ENCODE results near the gene PUM2.

- TF ChIP-seq CTCF (IDR thresholded peaks at IDR 0.05 in 2 of 3, conservative IDR thresholded peaks at IDR 0.05 in 1 of 3; ENCODE audit: borderline replicate concordance in 1 of 3, insufficient read depth in 1 of 3, low read depth in 2 of 3, low read length in 2 of 3), result no peak
- no peak for TF ChIP-seq EZH2 (IDR thresholded peaks at IDR 0.05)
- TF ChIP-seq ZNF274 (IDR thresholded peaks at IDR 0.05; ENCODE audit: low read depth, low read length), result no peak
- TF ChIP-seq, protein P1, sequence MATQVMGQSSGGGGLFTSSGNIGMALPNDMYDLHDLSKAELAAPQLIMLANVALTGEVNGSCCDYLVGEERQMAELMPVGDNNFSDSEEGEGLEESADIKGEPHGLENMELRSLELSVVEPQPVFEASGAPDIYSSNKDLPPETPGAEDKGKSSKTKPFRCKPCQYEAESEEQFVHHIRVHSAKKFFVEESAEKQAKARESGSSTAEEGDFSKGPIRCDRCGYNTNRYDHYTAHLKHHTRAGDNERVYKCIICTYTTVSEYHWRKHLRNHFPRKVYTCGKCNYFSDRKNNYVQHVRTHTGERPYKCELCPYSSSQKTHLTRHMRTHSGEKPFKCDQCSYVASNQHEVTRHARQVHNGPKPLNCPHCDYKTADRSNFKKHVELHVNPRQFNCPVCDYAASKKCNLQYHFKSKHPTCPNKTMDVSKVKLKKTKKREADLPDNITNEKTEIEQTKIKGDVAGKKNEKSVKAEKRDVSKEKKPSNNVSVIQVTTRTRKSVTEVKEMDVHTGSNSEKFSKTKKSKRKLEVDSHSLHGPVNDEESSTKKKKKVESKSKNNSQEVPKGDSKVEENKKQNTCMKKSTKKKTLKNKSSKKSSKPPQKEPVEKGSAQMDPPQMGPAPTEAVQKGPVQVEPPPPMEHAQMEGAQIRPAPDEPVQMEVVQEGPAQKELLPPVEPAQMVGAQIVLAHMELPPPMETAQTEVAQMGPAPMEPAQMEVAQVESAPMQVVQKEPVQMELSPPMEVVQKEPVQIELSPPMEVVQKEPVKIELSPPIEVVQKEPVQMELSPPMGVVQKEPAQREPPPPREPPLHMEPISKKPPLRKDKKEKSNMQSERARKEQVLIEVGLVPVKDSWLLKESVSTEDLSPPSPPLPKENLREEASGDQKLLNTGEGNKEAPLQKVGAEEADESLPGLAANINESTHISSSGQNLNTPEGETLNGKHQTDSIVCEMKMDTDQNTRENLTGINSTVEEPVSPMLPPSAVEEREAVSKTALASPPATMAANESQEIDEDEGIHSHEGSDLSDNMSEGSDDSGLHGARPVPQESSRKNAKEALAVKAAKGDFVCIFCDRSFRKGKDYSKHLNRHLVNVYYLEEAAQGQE (IDR thresholded peaks at IDR 0.05; ENCODE audit: low read depth), result no peak
- TF ChIP-seq YY1 (IDR thresholded peaks at IDR 0.05; ENCODE audit: extremely low read depth, insufficient replicate concordance, low read depth, low read length), result no peak
- no peak for TF ChIP-seq ELF1 (IDR thresholded peaks at IDR 0.05; ENCODE audit: borderline replicate concordance, low read depth)
- TF ChIP-seq POLR2AphosphoS5 (IDR thresholded peaks at IDR 0.05; ENCODE audit: low read depth, low read length), result no peak
- TF ChIP-seq EGR1 (IDR thresholded peaks at IDR 0.05; ENCODE audit: low read depth), result no peak
- TF ChIP-seq FOSL1 (IDR thresholded peaks at IDR 0.05; ENCODE audit: low read depth), result no peak
- TF ChIP-seq POLR2A (IDR thresholded peaks at IDR 0.05; ENCODE audit: borderline replicate concordance, extremely low read depth, insufficient read depth, insufficient read length), result no peak
- TF ChIP-seq TCF7L2 (IDR thresholded peaks at IDR 0.05; ENCODE audit: borderline replicate concordance, extremely low read depth, insufficient read depth, insufficient read length), result no peak
These were observed 117.8 kb downstream of the PUM2 start for GRCh38 chr2:20232837-20233207.

Measured in HCT116 (cell line).